HG03025 (cell line): ENCODE data around the gene RFNG.

Source experiments
- ATAC-seq: cut with Tn5 transposase; IDR thresholded peaks from one replicate; pipeline ENCODE4 v1.9.1; 2021; ENCODE audit warnings: mild to moderate bottlenecking, moderate library complexity; ENCODE audit not compliant: unreplicated experiment, low FRiP score

RFNG gene

DNA sequence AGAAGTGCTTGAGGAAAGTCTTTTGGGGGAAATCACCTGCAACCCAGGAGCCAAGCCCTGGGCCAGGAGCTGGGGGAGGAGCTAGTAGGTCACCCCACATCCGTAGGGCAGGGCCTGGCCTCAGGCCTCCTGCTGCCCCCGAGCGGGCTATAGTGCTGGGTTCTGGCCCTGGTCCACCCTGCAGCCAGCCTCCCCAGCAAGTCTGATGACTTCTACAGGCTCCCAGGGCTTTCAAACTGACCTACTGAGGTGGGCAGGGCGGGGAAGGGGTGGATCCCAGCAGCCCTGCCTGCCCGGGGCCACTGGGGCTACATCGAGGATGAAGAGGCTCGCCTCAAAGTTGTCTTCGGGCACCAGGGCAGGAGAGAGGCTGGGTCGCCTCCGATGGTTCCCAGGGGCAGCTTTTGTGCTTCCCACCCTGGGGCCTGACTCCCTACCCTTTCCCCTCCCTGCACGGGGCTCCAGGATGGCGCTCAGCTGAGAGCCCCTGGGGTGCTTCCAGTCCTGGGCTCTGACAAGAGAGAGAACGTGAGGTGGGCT, 33.9 kb downstream of the RFNG start:
- ATAC-seq: no peak

DNA sequence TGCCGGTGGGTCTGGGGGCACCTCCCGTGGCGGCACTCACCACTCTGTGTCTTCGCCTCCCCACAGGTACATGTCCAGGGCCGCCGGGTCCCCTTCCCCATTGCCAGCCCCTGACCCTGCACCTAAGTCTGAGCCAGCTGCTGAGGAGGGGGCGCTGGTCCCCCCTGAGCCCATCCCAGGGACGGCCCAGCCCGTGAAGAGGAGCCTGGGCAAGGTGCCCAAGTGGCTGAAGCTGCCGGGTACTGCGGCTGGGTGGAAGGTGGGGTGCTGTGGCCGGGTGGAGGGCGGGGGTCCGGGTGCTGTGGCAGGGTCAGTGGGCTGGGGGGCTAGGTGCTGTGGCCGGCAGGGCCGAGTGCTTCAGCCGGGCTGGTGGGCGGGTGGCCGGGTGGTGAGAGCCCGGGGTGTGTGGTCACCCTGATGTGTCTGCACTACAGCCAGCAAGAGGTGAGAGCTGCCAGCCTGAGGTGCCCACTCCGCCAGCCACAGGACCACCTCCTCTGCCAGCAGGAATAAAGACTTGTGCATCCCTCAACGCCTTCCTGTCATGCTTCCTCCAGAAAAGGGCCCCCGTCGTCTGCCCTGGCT, 34.6 kb downstream of the RFNG start:
- no peak for ATAC-seq

DNA sequence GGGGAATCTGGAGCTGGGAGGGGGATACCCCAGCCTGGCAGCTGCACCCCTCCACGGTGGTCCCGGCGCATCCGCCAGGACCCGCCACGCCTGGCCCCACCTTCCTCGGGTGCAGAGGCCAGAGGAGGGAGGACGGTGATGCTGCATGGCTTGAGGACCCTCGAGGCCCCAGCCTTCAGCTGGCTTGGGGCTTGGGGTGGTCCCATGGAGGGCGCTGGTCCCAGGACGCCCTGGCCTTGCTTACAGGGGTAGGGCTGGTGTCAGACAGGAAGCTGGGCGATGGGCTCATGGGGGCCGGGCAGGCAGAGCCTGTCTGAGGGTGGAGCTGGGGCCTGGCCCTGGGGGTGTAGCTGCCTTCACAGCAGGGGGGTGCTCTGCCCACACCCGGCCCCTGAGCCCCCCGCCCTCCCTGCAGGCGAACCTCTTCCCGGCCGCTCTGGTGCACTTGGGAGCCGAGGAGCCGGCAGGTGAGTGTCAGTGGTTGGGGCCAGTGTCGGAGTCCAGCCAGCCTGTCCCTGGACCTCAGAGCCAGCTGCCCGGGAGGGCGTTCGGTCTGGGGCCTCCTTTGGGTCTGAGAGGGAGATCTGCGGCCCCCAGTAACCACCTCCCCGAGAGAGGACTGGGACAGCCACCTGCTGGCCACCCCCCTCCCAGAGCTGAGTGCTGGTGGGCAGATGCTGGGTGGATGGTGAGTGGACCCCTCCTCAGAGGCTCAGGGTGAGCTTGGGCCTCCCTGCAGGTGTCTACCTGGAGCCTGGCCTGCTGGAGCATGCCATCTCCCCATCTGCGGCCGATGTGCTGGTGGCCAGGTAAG, 35.3 kb downstream of the RFNG start:
- no peak for ATAC-seq

DNA sequence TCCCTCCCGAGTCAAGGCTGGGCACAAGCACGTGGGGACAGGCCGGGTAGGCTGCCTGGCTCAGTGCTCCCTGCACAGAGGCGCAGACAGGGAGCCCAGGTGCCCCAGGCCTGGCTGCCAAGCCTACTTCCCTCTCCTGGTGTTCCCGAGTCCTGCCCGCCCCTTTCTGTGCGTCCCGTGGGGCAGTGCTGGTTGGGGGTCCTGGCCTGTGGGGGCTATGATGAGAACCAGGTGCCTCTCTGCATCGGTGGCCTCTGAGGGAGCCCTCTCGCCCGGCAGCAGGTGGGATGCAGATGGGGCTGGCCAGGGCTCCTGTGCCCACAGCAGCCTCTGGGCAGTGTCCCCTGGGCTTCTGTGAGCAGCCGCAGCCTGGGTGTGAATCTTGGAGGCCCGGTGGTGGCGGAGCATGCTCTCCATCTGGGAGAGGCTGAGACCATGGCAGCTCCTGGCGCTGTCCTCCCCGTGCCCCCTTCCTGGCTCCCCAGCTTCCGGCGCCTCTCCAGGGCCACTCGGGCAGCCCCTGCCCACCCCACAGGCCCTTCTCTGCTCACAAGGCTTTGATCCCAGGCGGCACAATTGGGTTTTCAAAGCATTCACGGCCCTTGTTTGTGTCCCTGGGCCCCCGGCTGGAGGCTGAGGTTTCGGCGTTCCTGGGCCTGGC, 36.2 kb downstream of the RFNG start:
- ATAC-seq: no peak

DNA sequence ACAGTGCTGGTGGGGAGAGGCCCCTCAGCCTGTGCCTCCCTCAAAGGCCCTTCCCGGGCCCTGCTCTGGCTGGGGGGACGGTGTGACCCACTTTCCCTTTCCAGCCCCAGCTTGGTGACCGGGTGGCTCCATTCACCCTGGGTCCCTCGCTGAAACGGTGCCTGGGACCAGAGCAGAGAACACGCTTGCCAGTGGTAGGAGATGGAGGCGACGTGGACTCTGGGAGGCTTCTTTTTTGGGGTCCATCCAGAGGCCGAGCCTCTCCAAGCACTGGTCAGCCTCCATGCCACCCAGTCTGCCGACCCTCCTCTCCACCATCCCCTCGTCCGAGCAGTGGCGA, 36.7 kb downstream of the RFNG start:
- no peak for ATAC-seq

DNA sequence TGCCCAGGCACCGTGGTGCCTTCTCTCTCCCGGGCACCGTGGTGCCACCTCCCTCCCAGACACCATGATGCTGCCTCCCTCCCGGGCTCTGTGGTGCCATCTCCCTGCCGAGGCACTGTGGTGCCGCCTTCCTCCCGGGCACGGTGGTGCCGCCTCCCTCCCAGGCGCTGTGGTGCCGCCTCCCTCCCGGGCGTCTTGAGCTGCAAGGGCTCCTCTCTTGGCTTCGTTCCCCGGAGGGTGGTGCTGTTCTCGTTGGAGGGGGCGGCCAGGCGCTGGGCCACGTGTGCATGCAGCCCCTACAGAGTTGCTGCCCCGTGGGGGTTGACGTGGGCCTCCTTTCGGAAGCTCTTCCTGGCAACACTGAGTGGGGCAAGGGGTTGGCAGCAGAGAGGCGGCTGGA, 37.2 kb downstream of the RFNG start:
- no peak for ATAC-seq

DNA sequence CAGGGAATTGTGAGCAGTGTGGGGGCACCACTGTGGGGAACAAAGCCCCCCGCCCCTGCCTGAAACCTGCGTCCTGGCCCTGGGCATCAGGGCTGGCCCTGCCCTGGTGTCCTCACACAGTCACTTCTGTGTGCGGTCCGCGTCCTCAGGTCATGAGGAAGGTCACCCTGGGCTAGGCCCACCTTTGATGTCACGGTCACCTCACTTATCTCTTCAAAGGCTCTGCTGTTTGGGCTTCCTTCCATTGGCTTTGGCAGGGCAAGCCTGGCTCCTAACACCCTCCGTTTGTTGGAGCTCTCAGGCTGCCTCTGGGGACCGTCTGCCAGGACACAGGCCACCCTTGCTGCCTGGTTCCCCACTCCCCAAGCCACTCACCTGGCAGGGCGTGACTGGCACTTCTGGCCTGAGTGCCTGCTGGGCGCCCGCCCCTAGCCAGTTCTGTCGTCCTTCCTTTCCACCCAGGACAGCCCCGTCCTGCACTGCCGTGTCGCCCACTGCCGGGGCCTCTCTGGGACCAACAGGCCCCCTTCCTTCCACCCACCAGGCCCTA, 37.8 kb downstream of the RFNG start:
- no peak for ATAC-seq

DNA sequence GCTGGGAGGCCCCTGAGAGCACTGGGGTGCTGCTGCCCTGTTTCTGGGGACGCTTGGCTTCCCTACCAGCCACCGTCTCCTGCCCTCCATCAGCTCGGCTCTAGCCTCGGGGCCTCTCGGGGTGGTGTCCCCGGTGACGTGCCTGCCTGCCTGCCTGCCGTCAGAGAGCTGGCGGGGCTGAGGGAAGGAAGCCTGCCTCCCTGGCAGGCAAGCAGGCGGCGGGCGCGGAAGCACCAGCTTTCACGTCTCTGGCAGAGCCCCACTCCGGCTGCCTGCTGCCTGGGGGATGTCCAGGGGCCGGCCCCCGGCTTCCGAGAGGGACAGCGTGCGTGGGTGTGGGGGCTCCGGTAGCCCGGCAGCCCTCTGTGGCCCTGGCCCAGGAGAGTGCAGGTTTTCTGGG, 38.3 kb downstream of the RFNG start:
- ATAC-seq: no peak

DNA sequence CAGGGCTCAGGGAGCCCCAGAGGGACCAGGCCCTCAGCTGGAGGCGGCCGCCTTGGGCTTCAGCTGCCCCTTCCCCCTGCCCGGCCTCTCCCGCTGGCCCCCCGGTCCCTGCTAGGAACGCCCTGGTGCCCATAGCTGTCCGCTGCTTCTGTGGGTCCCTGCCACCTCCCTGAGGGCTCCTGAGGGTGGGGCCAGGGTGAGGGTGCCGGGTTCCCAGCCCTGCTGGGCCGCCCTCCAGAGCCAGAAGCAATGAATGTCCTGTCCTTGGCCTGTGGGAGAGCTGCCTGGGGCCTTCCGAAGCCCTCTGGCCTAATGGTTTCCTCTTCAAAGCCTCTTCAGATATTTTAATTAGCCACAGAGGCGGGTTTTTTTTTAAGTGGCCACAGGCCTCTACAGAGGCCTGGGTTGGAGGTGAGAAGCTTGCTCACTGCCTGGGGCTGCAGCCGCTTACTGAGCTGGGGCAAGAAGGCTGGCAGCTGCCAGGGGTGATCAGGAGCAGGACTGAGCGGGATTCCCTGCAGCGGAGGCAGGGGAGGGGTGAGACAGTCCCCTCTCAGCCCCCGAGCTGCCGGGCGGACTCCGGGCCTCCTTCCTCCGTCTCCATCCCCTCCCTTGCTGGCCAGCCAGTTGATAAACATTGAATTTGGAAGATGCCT, 38.8 kb downstream of the RFNG start:
- ATAC-seq: no peak

DNA sequence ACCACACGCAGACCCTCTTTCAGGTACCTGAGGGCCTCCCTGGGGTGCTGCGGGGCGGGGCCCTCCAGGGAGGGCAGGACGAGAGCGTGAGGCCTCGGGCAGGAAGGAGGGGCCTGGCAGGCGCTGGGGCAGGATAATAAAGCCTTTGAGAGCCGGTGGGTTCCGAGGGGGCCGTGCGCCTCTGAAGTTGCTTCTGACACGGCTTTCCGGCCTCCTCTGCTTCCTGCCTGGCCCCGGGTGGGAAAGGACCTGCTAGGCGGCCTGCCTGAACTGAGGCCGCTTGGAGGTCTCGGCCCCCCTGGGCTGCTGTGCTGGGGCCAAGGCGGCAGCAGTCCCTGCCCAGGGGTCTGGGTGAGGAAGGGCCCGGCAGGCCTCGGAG, 39.4 kb downstream of the RFNG start:
- ATAC-seq: no peak

DNA sequence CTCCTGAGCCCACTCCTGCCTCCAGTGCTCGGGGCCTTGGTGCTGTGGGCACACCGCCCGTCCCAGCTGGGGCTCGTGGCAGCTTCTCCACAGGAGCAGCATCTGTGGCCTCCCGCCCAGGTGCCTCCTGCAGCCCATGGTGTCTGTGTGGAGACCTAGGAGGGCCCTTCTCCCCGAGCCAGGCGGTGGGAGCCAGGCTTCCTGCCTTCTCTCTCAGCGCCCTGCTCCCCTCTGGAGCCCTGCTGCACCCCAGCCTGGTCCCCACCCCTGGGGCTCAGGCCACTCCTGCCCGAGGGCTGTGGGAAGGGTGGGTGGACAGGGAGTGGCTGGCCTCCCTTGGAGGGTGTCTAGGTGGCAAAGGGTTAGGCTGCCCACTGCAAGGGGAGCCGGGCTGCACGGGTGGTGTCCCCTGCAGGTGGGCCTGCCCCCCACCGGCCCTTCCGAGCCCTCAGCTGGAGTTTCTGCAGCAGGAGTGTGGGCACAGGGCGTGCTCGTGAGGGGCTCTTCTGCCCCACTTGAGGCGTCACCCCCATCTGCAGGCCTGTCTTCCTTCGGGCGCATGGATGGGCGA, 39.9 kb downstream of the RFNG start:
- ATAC-seq: no peak

DNA sequence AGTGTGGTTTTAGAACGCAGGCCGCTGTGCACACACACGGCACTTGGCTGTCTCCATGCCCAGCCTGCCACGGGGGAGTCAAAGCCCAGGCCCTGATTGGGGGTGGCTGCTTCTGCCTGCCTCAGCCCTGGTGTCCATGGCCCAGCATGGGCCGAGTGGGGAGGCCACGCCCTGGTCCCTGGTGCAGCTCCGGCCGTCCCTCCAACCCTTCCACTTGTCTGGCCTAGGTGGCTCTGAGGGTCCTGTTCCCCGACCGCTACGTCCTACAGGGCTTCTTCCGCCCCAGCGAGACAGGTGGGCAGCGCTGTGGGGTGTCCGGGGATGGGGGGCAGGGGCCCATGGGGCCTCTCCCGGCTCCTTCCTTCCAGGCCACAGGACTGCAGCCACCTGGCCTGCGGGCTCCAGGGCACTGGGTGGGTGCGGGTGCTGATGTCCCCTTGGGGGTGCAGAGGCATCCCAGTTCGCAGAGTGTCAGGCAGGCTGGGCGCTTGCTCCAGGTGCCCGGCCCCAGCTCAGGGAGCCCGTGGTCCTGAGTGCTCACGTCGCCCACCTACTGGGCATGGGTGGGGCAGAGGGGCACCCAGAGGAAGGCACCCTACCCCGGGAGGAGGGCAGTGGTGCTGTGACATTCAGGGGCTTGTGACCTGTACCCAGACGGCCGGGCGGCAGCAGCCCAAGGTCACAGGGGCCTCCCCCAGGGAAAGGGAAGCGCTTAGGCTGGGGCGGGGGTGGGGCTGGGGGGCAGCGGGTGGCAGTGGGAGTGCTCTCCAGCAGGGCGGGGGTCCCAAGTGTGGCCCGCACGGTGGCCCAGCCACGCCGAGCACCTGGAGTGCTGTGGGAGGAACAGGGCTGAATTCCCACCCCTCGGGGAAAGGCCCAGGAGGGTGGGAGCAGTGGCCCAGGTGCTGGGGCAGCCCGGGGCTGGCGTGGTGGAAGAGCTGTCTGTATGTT, 40.8 kb downstream of the RFNG start:
- ATAC-seq: no peak

DNA sequence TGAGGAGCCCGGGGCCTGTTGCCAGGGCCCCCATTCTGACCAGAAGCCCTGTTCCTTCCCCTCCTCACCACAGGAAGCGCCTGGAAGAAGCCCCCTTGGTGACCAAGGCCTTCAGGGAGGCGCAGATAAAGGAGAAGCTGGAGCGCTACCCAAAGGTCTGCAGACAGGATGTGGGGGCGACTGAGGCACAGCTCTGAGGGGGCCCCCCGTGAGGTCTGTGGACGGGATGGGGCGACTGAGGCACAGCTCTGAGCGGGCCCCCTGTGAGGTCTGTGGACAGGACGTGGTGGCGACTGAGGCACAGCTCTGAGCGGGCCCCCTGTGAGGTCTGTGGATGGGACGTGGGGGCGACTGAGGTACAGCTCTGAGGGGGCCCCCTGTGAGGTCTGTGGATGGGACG, 42.2 kb downstream of the RFNG start:
- ATAC-seq: no peak

DNA sequence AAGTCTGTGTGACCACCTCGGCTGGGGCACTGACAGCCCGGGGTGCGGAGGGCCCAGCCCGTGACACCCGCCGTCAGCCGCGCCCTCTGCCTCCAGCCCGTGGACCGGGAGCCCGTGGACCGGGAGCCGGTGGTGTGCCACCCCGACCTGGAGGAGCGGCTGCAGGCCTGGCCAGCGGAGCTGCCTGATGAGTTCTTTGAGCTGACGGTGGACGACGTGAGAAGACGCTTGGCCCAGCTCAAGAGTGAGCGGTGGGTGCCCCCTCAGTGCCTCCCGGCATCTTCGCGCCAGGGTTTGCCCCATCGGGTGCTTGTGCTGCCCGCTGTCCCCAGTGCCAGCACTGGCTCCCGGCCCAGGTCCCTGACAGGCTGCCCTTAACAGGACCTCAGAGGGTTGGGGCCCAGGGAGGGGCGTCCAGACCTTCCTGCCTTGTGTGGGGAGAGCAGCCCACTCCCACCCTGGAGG, 42.6 kb downstream of the RFNG start:
- ATAC-seq: no peak

DNA sequence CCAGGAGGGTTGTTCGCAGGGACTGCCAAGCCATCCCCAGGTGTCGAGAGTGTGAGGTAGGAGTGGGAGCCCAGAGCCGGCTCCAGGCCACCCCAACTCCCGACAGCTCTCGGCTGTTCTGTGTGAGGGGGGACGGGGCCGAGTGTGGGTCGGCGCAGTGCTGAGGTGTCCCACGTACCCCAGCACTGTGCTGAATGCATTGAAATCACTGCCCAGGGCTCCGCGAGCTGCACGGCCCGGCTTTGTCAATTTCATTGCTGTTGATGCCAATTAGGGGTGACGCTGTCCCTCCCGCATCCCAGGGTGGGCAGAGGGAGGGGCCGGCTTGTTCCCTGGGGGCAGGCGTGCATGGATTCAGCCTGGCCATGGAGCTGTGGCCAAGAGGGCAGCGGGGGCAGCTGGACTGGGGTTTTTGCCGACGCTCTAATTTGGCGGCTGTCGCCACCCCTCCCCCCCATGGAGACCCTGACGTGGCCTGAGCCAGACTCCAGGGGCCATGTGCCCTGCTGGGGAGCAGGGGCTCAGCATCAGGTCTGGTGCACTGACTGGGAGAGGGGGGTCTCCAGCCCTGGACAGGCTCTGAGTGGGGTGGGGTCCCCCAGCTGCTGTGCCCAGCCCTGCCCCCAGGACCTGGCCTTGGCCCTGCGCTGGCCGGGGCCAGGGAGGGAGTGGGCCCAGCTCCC, 43.2 kb downstream of the RFNG start:
- ATAC-seq: no peak

DNA sequence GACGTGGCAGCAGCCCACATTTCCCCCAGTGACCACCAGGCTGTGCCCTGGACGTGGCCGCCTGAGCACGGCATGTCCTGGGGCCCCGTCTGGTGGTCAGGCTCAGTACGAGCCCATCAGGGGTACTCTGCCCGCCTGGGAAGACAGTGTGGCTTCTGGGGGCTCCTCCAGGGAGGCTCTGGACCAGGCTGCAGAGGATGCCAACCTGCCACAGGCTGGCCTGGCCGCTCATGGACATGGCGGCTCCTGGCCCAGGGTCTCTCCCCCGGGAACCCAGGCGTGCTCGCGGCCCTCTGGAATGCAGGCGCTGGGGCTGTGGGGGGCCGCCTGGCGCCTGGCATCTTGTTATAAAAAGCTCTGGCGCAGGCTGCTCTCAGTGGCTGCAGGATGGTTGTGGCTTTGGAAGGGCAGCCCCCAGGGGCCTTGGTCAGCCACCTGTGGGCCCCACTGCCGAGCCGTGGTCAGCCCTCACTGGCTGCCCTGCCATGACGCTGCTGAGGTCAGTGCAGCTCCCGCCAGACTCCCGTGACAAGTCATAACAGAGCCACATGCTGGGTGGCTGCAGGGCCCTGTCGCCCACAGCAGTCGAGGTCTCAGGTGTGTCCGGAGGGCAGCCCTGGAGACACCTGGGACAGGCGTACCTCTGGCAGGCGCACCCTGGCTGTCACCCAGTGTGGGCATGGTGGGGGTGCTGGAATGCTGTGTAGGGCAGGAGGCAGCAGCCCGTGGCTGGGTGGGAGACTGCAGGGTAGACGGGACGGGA, 43.9 kb downstream of the RFNG start:
- no peak for ATAC-seq

DNA sequence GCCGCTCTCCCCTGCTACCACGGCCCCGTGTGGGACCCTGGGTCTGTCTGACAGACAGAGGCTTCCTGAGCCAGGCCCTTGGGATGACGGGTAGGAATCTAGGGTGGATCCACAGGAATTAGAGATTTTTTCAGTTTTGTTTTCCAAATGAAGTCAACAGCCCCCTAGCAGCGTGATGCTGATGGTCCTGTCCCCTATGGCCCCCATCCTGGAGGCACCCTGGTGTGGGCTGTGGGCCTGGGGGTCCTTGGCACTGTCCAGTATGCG, 44.5 kb downstream of the RFNG start:
- ATAC-seq: no peak

DNA sequence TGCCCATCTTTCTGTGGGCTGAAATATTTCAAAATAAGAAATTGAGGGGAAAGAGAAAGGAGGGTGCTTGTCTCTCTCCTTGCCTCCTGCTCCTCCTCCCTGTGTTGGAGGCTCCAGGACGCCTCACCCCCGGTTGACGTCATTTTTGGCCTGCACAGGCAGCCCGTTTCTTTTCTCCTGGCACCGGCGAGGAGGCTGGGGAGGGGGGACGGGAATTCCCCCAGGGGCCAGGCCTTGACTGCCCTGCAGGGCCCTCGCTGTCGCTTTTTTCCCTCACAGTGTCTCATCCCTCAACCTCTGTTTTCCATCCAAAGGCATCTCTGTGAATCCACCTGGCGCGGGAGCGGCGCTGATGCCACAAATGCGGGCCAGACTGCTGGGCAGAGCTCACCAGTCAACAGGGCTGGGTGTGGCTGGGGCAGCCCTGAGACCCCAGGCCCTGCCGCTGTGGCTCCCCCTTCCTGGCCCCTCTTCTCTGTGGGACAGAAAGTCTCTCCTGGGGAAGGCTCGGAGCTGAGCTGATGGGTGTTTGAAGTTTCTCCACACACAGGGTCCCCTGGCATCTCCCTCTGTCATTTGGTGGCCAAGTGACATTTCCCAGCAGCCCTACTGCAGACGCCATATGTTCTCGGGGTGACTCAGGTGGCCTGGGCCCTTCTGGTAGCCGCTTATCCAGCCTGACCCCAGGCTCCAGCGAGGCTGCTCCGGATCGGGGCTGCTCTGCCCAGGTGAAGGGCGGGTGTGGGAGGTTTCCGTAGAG, 45.0 kb downstream of the RFNG start:
- no peak for ATAC-seq
